Stomach (tissue), 9 donors: ENCODE results near the gene TPD52L1. TPM values are rescaled to one million over a fixed set of nuclear protein-coding genes. Genes with fewer than 3 reads are reported as not detected.
A peak's percentile ranks its signal among the peaks of the same experiment; 100 is the strongest.

ENCODE experiments used
- DNase-seq, 2 donors: peaks; one replicate each; pipeline versions ENCODE4 v3.0.0 to v3.0.0-alpha.2; 2013 to 2019
- H3K27ac ChIP-seq, 5 donors: fragments of 200-600 bp in 4 of 5; sonication (generic) in 4 of 5; one replicate each; pipeline ENCODE4 v1.5.1; 2013 to 2019; ENCODE audit warnings: mild to moderate bottlenecking in 1 of 5, moderate library complexity in 1 of 5
- H3K27me3 ChIP-seq, 3 donors: fragments of 200-600 bp; sonication (generic); one replicate each; pipeline ENCODE4 v1.5.1; 2017 to 2019; ENCODE audit warnings: mixed run types in 1 of 3
- H3K36me3 ChIP-seq, 4 donors: fragments of 200-600 bp; sonication (generic); 1 replicate in 3 of 4; 2 replicates in 1 of 4; pipeline ENCODE4 v1.5.1; 2016 to 2019
- H3K4me1 ChIP-seq, 4 donors: fragments of 200-600 bp; sonication (generic); one replicate each; pipeline ENCODE4 v1.5.1; 2016 to 2019
- H3K4me3 ChIP-seq, 4 donors: fragments of 200-600 bp; sonication (generic) in 3 of 4; one replicate each; pipeline ENCODE4 v1.5.1; 2016 to 2019; ENCODE audit warnings: mild to moderate bottlenecking in 1 of 4
- H3K9me3 ChIP-seq, 4 donors: fragments of 200-600 bp; sonication (generic); one replicate each; pipeline ENCODE4 v1.5.1; 2016 to 2019
- EP300 ChIP-seq: sonication (generic); formaldehyde crosslinking; IDR thresholded peaks from one replicate; pipeline ENCODE4 v1.6.1; 2017; ENCODE audit warnings: antibody characterized with exemption
- POLR2A ChIP-seq, 4 donors: fragments of 450-650 bp; IDR thresholded peaks; one replicate each; pipeline ENCODE4 v1.6.1; 2016; ENCODE audit warnings: antibody characterized with exemption in 4 of 4, control low read depth in 2 of 4, mild to moderate bottlenecking in 1 of 4, moderate library complexity in 1 of 4
- POLR2AphosphoS5 ChIP-seq, 3 donors: sonication (generic); formaldehyde crosslinking; IDR thresholded peaks; one replicate each; pipeline ENCODE4 v1.6.1; 2016; ENCODE audit warnings: antibody characterized with exemption in 3 of 3
- WGBS, 5 donors: extraction: QIAGEN DNeasy Blood & Tissue Kit in 3 of 5; methylation state at CpG; one replicate each; pipeline versions ENCODE4 v1.1.5 to v1.1.7; 2013 to 2018; 5-methylcytosine and 5-hydroxymethylcytosine counted together
- intact Hi-C: fragments of 100-400 bp; cut with DNase I; formaldehyde crosslinking; loops from one replicate; pipeline ENCODE4 v1.15.1; 2023; ENCODE audit warnings: low total_unique reads
- polyA plus RNA-seq, 3 donors: library from polyadenylated mRNA; stranded (reverse); fragments of 200-250 nt; gene quantifications; one replicate each; pipeline ENCODE4 v1.2.3, GENCODE V29; 2013
- total RNA-seq, 5 donors: library from RNA; depleted of rRNA; stranded (reverse); fragments of >200 nt; gene quantifications; one replicate each; pipeline versions ENCODE4 v1.1.0 to v1.2.3, GENCODE V29; 2014 to 2016
- TF ChIP-seq, protein P1 (sequence below), 7 experiments: fragments of 450-650 bp in 4 of 7; fragments of 200-600 bp in 3 of 7; sonication (generic) in 3 of 7; IDR thresholded peaks; one replicate each; pipeline ENCODE4 v1.5.1; 2016 to 2019; ENCODE audit warnings: antibody characterized with exemption in 7 of 7, control low read depth in 2 of 7, mild to moderate bottlenecking in 1 of 7
- donor health status: healthy with polysubstance abuse.
- donor health status: Bipolar disorder and iron deficiency.
- donor health status: healthy.

Gene TPD52L1
- total and polyA plus RNA-seq, 8 donors = 14.8 to 102 (median 78.9) TPM

DNA sequence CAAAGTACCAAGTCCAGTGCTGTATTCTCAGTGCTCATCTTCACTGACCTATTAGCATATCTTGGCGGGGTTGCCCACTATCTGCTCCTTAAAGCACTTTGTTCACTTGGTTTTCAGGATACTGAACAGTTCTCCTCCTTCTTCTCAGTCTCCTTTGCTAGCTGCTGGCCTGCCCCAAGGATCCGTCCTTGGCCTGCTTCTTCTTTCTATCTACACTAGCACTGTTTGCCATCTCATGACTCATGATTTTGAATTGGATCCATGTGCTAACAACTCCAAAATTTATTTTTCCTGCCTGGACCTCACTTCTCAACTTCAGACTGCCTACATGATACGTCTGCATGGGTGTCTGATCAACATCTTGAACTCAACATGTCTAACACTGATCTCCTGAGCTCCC lies 15.5 kb downstream of the TPD52L1 start:
- Histone ChIP-seq H3K4me1 (peaks cover 0 to 14% (median 6%) of the 10 kb centered on the region in 4 donors), H3K27me3 (no peaks in the 10 kb centered on the region), H3K36me3 (no peaks in the 10 kb centered on the region), H3K4me3 (no peak overlapping the region), H3K27ac (no peak overlapping the region), H3K9me3 (no peaks in the 10 kb centered on the region)
- WGBS, 5 donors = 48 to 69% (median 50%) methylated on average over 3 of the region's 3 CpGs
- intact Hi-C loops = no loop called here
- no peak for DNase-seq
- peak in 1 of 3 donors; percentile 14 for TF ChIP-seq POLR2AphosphoS5 (IDR thresholded peaks at IDR 0.05)
- TF ChIP-seq EP300 = no peak
- no peak for TF ChIP-seq POLR2A (IDR thresholded peaks at IDR 0.05)
- TF ChIP-seq, protein P1, sequence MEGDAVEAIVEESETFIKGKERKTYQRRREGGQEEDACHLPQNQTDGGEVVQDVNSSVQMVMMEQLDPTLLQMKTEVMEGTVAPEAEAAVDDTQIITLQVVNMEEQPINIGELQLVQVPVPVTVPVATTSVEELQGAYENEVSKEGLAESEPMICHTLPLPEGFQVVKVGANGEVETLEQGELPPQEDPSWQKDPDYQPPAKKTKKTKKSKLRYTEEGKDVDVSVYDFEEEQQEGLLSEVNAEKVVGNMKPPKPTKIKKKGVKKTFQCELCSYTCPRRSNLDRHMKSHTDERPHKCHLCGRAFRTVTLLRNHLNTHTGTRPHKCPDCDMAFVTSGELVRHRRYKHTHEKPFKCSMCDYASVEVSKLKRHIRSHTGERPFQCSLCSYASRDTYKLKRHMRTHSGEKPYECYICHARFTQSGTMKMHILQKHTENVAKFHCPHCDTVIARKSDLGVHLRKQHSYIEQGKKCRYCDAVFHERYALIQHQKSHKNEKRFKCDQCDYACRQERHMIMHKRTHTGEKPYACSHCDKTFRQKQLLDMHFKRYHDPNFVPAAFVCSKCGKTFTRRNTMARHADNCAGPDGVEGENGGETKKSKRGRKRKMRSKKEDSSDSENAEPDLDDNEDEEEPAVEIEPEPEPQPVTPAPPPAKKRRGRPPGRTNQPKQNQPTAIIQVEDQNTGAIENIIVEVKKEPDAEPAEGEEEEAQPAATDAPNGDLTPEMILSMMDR (IDR thresholded peaks at IDR 0.05) = no peak

DNA sequence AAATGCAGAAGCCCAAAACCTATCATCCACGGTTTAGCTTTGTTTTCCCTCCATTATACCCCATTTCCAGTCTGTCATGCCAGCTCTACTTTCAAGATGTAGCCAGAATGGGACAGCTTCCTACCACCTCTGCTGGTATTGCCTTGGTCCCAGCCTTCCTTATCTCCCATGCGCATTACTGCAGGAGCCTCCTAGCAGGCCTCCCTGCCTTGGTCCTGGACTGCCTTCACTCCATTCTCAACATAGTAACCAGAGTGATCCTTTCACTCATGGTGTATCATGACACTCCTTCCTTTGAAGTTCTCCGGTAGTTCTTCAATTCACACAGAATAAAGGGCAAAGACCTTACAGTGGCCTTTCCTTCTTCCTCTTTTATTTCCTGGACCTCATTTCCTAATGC lies 15.9 kb downstream of the TPD52L1 start:
- H3K9me3 ChIP-seq = no peaks in the 10 kb centered on the region
- no peaks in the 10 kb centered on the region for H3K36me3 ChIP-seq
- no peak overlapping the region for H3K27ac ChIP-seq
- DNase-seq = no peak
- H3K4me3 ChIP-seq = no peak overlapping the region
- H3K4me1 ChIP-seq = peaks cover 0 to 14% (median 6%) of the 10 kb centered on the region in 4 donors
- intact Hi-C loops = no loop called here
- TF ChIP-seq POLR2A (IDR thresholded peaks at IDR 0.05) (no peak), POLR2AphosphoS5 (IDR thresholded peaks at IDR 0.05) (no peak), EP300 (no peak)
- TF ChIP-seq, protein P1 (IDR thresholded peaks at IDR 0.05) = no peak
- H3K27me3 ChIP-seq = no peaks in the 10 kb centered on the region
- 76 to 94% (median 90%) methylated on average over 3 of the region's 3 CpGs for WGBS, 5 donors

DNA sequence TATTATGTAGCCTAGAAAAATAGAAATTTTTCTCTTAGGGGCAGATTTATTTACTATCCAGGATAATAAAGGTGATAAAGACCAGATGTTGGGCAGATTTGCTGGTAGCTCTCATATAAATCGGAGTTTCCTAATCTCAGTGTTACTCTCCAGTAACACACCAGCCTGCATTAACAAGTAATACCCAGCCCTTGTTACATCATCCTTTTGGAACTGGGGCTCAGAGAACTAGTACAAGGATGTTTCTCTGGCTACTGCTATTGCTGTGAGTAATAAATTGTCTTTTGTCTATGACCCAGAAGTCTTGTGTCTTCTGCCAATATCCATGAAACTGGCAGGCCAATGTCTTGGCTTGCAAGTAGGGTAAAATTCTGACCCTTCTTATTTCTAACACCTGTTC lies 16.8 kb downstream of the TPD52L1 start:
- Histone ChIP-seq H3K4me3 (no peak overlapping the region), H3K9me3 (no peaks in the 10 kb centered on the region), H3K4me1 (peaks cover 0 to 14% (median 6%) of the 10 kb centered on the region in 4 donors), H3K36me3 (no peaks in the 10 kb centered on the region), H3K27ac (no peak overlapping the region), H3K27me3 (no peaks in the 10 kb centered on the region)
- no peak for TF ChIP-seq POLR2AphosphoS5 (IDR thresholded peaks at IDR 0.05)
- TF ChIP-seq, protein P1 (IDR thresholded peaks at IDR 0.05) = no peak
- no peak for DNase-seq
- intact Hi-C loops = no loop called here
- WGBS, 5 donors = 70 to 89% (median 75%) methylated on average over 1 of the region's 1 CpG

DNA sequence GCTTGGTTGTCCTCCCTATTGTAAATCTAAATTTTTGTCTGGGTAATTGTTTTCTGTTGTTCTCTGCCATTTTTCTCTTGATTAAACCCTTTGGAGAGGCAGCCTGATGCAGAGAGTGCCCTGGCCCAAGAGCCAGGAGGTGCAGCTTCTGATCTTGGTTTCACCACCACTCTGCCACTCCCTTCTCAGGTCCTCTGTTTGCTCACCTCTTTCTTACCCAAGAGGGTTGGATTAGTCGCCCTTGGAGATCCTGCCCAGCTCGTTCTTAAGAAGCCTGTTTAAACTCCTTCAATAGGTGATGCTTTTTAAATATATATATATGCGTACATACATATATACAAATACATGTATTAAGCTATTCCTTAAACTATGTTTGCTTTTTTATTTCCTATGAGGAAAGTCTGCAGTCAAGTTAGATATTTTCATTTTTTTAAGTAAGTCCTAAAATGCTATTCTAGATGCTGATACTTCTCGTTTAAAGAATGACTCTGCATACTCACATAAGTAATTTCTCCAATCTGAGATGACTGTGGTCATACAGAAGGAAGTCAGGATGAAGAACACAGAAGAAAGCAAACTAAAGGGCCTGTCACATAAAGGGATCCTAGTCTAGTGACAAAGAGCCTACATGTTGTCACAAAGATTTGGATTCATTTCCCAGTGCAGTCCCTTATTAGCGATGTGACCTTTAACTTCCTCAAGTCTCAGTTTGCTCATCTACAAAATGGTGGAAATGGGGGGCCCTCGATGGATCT lies 19.9 kb downstream of the TPD52L1 start:
- H3K27ac ChIP-seq = no peak overlapping the region
- no peaks in the 10 kb centered on the region for H3K9me3 ChIP-seq
- H3K27me3 ChIP-seq = no peaks in the 10 kb centered on the region
- no peak overlapping the region for H3K4me3 ChIP-seq
- TF ChIP-seq POLR2AphosphoS5 (IDR thresholded peaks at IDR 0.05) = no peak
- TF ChIP-seq POLR2A (IDR thresholded peaks at IDR 0.05) = no peak
- TF ChIP-seq, protein P1 (IDR thresholded peaks at IDR 0.05) = no peak
- no peak for TF ChIP-seq EP300
- intact Hi-C loops = no loop called here
- peaks cover 0 to 14% (median 6%) of the 10 kb centered on the region in 4 donors for H3K4me1 ChIP-seq
- DNase-seq = peak in 1 of 2 donors; percentile 21
- WGBS, 5 donors = 68 to 79% (median 74%) methylated on average over 6 of the region's 6 CpGs
- no peaks in the 10 kb centered on the region for H3K36me3 ChIP-seq
